Stimulated activated CD8-positive, alpha-beta memory T cell treated with anti-CD3 and anti-CD28 coated beads, Interleukin-7, amount 100 ng/mL, for 4 hours (primary cell): Measurements from ENCODE around the gene UBE2G1.

Experiments used
- DNase-seq, 2 donors: peaks; one replicate each; pipeline ENCODE4 v3.0.0-alpha.2; 2020; ENCODE audit warnings: low read depth in 2 of 2

The UBE2G1 gene

GRCh38 chr17:4334332-4334731 lies 32.1 kb downstream of the UBE2G1 start:
- DNase-seq, result no peak

- no peak for DNase-seq
Measured at GRCh38 chr17:4333041-4333440, 33.4 kb downstream of the UBE2G1 start.

- DNase-seq, result no peak
Measured at GRCh38 chr17:4332296-4332970, 34.0 kb downstream of the UBE2G1 start.

GRCh38 chr17:4331614-4332013 lies 34.9 kb downstream of the UBE2G1 start:
- DNase-seq, result no peak

GRCh38 chr17:4329838-4330237 lies 36.6 kb downstream of the UBE2G1 start:
- no peak for DNase-seq

- no peak for DNase-seq
Measured at GRCh38 chr17:4327606-4328005, 38.9 kb downstream of the UBE2G1 start.

- DNase-seq, result no peak
Measured at GRCh38 chr17:4326608-4327007, 39.9 kb downstream of the UBE2G1 start.

GRCh38 chr17:4326112-4326511 lies 40.4 kb downstream of the UBE2G1 start:
- DNase-seq, result no peak

- no peak for DNase-seq
Measured at GRCh38 chr17:4324463-4324862, 42.0 kb downstream of the UBE2G1 start.

- DNase-seq, result no peak
Measured at GRCh38 chr17:4319221-4319620, 47.3 kb downstream of the UBE2G1 start.

GRCh38 chr17:4318596-4318995 lies 47.9 kb downstream of the UBE2G1 start:
- DNase-seq, result no peak

- no peak for DNase-seq
Measured at GRCh38 chr17:4318186-4318585, 48.3 kb downstream of the UBE2G1 start.

- DNase-seq, result no peak
Measured at GRCh38 chr17:4317610-4318009, 48.9 kb downstream of the UBE2G1 start.

- no peak for DNase-seq
Measured at GRCh38 chr17:4316648-4317047, 49.8 kb downstream of the UBE2G1 start.

GRCh38 chr17:4314618-4315017 lies 51.9 kb downstream of the UBE2G1 start:
- no peak for DNase-seq

- DNase-seq, result no peak
Measured at GRCh38 chr17:4314179-4314578, 52.3 kb downstream of the UBE2G1 start.

GRCh38 chr17:4313221-4314114 lies 53.0 kb downstream of the UBE2G1 start:
- DNase-seq, result no peak

GRCh38 chr17:4310354-4311060 lies 56.0 kb downstream of the UBE2G1 start:
- DNase-seq, result no peak

GRCh38 chr17:4309897-4310296 lies 56.6 kb downstream of the UBE2G1 start:
- no peak for DNase-seq

GRCh38 chr17:4307179-4307930 lies 59.1 kb downstream of the UBE2G1 start:
- DNase-seq, result no peak

- DNase-seq, result no peak
Measured at GRCh38 chr17:4305224-4305623, 61.3 kb downstream of the UBE2G1 start.
